Sigmoid colon (tissue), 7 donors: ENCODE results near the gene UVRAG. TPM values are rescaled to one million over a fixed set of nuclear protein-coding genes. Genes with fewer than 3 reads are reported as not detected.
"Not testable (repeated sequence)": the region's sequence is repeated elsewhere in the genome, so short reads cannot be mapped to it uniquely, and the experiment has no call there.

ENCODE experiments used
- DNase-seq: peaks from one replicate; pipeline ENCODE4 v3.0.0-alpha.2; 2019
- H3K27ac ChIP-seq, 4 donors: fragments of 200-600 bp; sonication (generic); one replicate each; pipeline ENCODE4 v1.5.1; 2016 to 2019; ENCODE audit warnings: mild to moderate bottlenecking in 1 of 4
- H3K27me3 ChIP-seq, 3 donors: fragments of 200-600 bp; sonication (generic); one replicate each; pipeline ENCODE4 v1.5.1; 2019; ENCODE audit warnings: mild to moderate bottlenecking in 1 of 3
- H3K36me3 ChIP-seq, 4 donors: fragments of 200-600 bp; sonication (generic); one replicate each; pipeline ENCODE4 v1.5.1; 2016 to 2019
- H3K4me1 ChIP-seq, 4 donors: fragments of 200-600 bp; sonication (generic); one replicate each; pipeline ENCODE4 v1.5.1; 2017 to 2019
- H3K4me3 ChIP-seq, 4 donors: fragments of 200-600 bp; sonication (generic); one replicate each; pipeline ENCODE4 v1.5.1; 2017 to 2019; ENCODE audit warnings: mild to moderate bottlenecking in 2 of 4, moderate library complexity in 1 of 4
- H3K9me3 ChIP-seq, 4 donors: fragments of 200-600 bp in 3 of 4; sonication (generic) in 3 of 4; one replicate each; pipeline versions ENCODE4 v1.5.1 to v1.6.1; 2013 to 2019
- CTCF ChIP-seq, 4 experiments: fragments of 450-650 bp in 3 of 4; fragments of 200-600 bp in 1 of 4; IDR thresholded peaks; one replicate each; pipeline ENCODE4 v1.5.1; 2016 to 2019; ENCODE audit warnings: antibody characterized with exemption in 4 of 4, mild to moderate bottlenecking in 3 of 4, moderate library complexity in 2 of 4
- EP300 ChIP-seq, 4 donors: sonication (generic); formaldehyde crosslinking; IDR thresholded peaks; one replicate each; pipeline ENCODE4 v1.6.1; 2017; ENCODE audit warnings: antibody characterized with exemption in 4 of 4
- POLR2A ChIP-seq, 2 donors: fragments of 450-650 bp; IDR thresholded peaks; one replicate each; pipeline ENCODE4 v1.6.1; 2016; ENCODE audit warnings: antibody characterized with exemption in 2 of 2, mild to moderate bottlenecking in 2 of 2, moderate library complexity in 2 of 2
- POLR2AphosphoS5 ChIP-seq, 4 donors: sonication (generic); formaldehyde crosslinking; IDR thresholded peaks; one replicate each; pipeline ENCODE4 v1.6.1; 2017; ENCODE audit warnings: antibody characterized with exemption in 4 of 4
- WGBS, 2 donors: extraction: QIAGEN DNeasy Blood & Tissue Kit; methylation state at CpG; one replicate each; pipeline ENCODE4 v1.1.7; 2013; 5-methylcytosine and 5-hydroxymethylcytosine counted together
- intact Hi-C: fragments of 100-400 bp; cut with DNase I; formaldehyde crosslinking; loops from one replicate; pipeline ENCODE4 v1.15.1; 2023
- polyA plus RNA-seq, 3 donors: library from polyadenylated mRNA; stranded (reverse); fragments of 200-250 nt; gene quantifications; one replicate each; pipeline ENCODE4 v1.2.3, GENCODE V29; 2013
- total RNA-seq, 4 donors: library from RNA; depleted of rRNA; stranded (reverse); fragments of >200 nt; gene quantifications; one replicate each; pipeline ENCODE4 v1.1.0, GENCODE V29; 2016
- donor health status: healthy with polysubstance abuse.
- donor health status: Bipolar disorder and iron deficiency.
- donor health status: healthy.

Gene UVRAG
- total and polyA plus RNA-seq, 7 donors = 4.9 to 43.2 (median 29.3) TPM

GRCh38 chr11:75852406-75853017 lies 37.5 kb downstream of the UVRAG start:
- no peak for TF ChIP-seq POLR2A (IDR thresholded peaks at IDR 0.05)
- TF ChIP-seq EP300 (IDR thresholded peaks at IDR 0.05) = no peak
- Histone ChIP-seq H3K27ac (no peak overlapping the region), H3K4me3 (no peak overlapping the region), H3K4me1 (peaks cover 0 to 30% (median 23%) of the 10 kb centered on the region in 4 donors), H3K27me3 (no peaks in the 10 kb centered on the region), H3K36me3 (peaks cover 0 to 14% (median 0%) of the 10 kb centered on the region in 4 donors), H3K9me3 (no peaks in the 10 kb centered on the region)
- DNase-seq = no peak
- WGBS, 2 donors = 76 to 88% methylated on average over 5 of the region's 5 CpGs
- intact Hi-C loops = no loop called here

GRCh38 chr11:75853563-75853962 lies 38.6 kb downstream of the UVRAG start:
- H3K9me3 ChIP-seq, H3K27me3 ChIP-seq, H3K27ac ChIP-seq, intact Hi-C loops, H3K4me3 ChIP-seq, DNase-seq: not testable (repeated sequence)
- Histone ChIP-seq H3K36me3 (peaks cover 0 to 14% (median 0%) of the 10 kb centered on the region in 4 donors), H3K4me1 (peaks cover 0 to 33% (median 28%) of the 10 kb centered on the region in 4 donors)
- whole genome bisulfite sequencing, 2 donors = 97 to 98% methylated on average over 4 of the region's 4 CpGs

- Histone ChIP-seq H3K36me3 (peaks cover 0 to 14% (median 0%) of the 10 kb centered on the region in 4 donors), H3K4me3 (no peak overlapping the region), H3K27ac (no peak overlapping the region), H3K9me3 (no peaks in the 10 kb centered on the region), H3K4me1 (peaks cover 0 to 37% (median 32%) of the 10 kb centered on the region in 4 donors), H3K27me3 (no peaks in the 10 kb centered on the region)
- intact Hi-C loops = no loop called here
- TF ChIP-seq POLR2A (IDR thresholded peaks at IDR 0.05) (no peak), CTCF (IDR thresholded peaks at IDR 0.05) (no peak)
- WGBS, 2 donors = 93% methylated on average over 1 of the region's 1 CpG
- no peak for DNase-seq
Measured at GRCh38 chr11:75853971-75854370, 39.0 kb downstream of the UVRAG start.

GRCh38 chr11:75855206-75855605 lies 40.2 kb downstream of the UVRAG start:
- no peak for DNase-seq
- intact Hi-C loops = no loop called here
- Histone ChIP-seq H3K9me3 (no peaks in the 10 kb centered on the region), H3K4me3 (no peak overlapping the region), H3K4me1 (peaks cover 0 to 33% (median 27%) of the 10 kb centered on the region in 4 donors), H3K27me3 (no peaks in the 10 kb centered on the region), H3K36me3 (peaks cover 0 to 14% (median 0%) of the 10 kb centered on the region in 4 donors), H3K27ac (no peak overlapping the region)
- TF ChIP-seq EP300 (IDR thresholded peaks at IDR 0.05) = no peak
- no peak for TF ChIP-seq POLR2AphosphoS5 (IDR thresholded peaks at IDR 0.05)
- no peak for TF ChIP-seq POLR2A (IDR thresholded peaks at IDR 0.05)
- no peak for TF ChIP-seq CTCF (IDR thresholded peaks at IDR 0.05)
- 96 to 97% methylated on average over 6 of the region's 6 CpGs for WGBS, 2 donors

- Histone ChIP-seq H3K27ac (no peak overlapping the region), H3K36me3 (peaks cover 0 to 14% (median 0%) of the 10 kb centered on the region in 4 donors), H3K27me3 (no peaks in the 10 kb centered on the region), H3K9me3 (no peaks in the 10 kb centered on the region), H3K4me1 (peaks cover 0 to 16% (median 13%) of the 10 kb centered on the region in 4 donors), H3K4me3 (no peak overlapping the region)
- intact Hi-C loops = no loop called here
- no peak for TF ChIP-seq CTCF (IDR thresholded peaks at IDR 0.05)
- no peak for TF ChIP-seq POLR2A (IDR thresholded peaks at IDR 0.05)
- TF ChIP-seq EP300 (IDR thresholded peaks at IDR 0.05) = no peak
- TF ChIP-seq POLR2AphosphoS5 (IDR thresholded peaks at IDR 0.05) = no peak
- DNase-seq = no peak
- WGBS, 2 donors = 90 to 93% methylated on average over 3 of the region's 3 CpGs
Measured at GRCh38 chr11:75856912-75857311, 41.9 kb downstream of the UVRAG start.

- intact Hi-C loops = no loop called here
- TF ChIP-seq POLR2AphosphoS5 (IDR thresholded peaks at IDR 0.05) = no peak
- no peak for TF ChIP-seq POLR2A (IDR thresholded peaks at IDR 0.05)
- no peak for TF ChIP-seq EP300 (IDR thresholded peaks at IDR 0.05)
- no peak for TF ChIP-seq CTCF (IDR thresholded peaks at IDR 0.05)
- Histone ChIP-seq H3K4me1 (peaks cover 0 to 16% (median 10%) of the 10 kb centered on the region in 4 donors), H3K27me3 (no peaks in the 10 kb centered on the region), H3K27ac (no peak overlapping the region), H3K36me3 (peaks cover 0 to 12% (median 0%) of the 10 kb centered on the region in 4 donors), H3K9me3 (no peaks in the 10 kb centered on the region), H3K4me3 (no peak overlapping the region)
- DNase-seq = no peak
Measured at GRCh38 chr11:75858042-75858441, 43.0 kb downstream of the UVRAG start.
